ENCODE data around the gene SLC40A1.

The SLC40A1 gene

DNA sequence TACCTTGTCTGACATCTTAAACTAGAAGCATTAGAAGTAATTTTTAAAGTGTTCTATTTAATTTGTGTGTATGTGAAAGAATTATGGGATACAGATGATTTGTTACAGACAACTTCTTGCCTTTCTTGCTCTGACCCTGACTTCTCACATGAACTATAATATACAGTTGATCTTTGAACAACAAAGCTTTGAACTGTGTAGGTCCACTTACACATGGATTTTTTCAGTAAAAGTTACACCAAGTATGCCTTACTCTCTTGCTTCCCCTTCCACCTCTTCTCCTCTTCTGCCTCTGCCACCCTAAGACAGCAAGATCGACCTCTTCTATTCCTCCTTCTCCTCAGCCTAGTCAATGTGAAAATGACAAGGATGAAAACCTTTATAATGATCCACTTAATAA lies 42.2 kb downstream of the SLC40A1 start:
- DNase-seq (ENCODE audit: low read depth) = no peak

DNA sequence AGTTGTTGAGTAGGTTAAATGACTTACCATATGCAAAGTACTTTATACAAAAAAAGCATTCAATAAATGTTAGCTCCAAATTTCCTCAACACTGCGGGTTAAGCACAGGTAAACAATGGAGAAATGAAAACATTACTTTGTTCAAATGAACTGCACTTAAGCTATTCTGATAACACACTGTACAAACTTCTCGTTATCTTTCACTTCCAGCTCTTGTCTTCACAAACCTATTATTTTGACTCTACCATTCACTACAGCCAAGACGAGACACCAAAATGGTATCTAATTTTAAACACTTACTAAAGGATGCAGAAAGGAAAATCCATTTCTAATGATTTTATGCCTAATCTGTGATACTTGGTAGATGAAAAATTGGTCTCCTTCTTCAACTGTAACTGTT lies 43.8 kb downstream of the SLC40A1 start:
- no peak for DNase-seq (ENCODE audit: low read depth)

DNA sequence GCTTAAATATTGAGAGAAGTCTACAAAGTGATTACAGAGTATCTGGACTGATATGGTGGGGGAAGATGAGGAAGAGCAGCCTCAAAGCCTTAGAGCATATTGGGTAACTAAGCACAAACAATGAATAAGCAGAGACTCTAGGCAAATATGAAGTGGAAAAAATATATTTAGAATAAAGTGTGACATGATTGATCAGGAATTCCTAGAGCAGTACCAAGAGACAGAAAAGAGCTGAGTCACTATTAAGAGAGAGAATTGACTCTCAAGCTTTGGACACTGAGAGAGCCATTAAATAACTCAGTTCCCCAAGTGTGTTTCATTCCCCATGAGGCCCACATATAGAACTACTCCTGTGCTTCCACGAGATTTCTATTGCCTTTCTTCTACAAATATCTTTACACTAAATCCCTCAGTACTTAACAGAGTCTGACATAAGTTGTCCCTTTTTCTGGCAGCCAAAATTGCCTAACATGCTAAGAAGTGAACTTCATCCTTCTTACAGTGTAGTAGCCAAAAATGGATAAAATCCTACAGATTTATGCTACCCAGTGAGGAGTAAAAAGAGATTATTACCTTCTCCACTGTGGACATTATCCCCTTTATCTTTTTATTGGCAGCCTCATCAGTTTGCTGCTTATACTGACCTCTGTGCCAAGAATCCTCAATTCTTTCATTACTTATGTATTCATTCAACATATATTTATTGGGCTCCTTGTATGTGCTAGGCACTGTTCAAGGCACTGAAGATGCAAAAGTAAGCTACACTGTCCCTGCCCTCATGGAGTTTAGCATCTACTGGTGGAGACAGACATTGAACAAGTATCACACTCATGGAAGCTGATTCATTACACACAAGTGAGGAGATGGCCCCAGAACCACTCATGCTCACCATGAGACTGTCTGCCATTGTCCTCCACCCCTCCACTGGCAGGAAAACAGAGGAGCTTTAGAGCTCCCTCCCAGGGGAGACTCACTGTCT lies 45.4 kb downstream of the SLC40A1 start:
- DNase-seq (ENCODE audit: low read depth) = no peak

DNA sequence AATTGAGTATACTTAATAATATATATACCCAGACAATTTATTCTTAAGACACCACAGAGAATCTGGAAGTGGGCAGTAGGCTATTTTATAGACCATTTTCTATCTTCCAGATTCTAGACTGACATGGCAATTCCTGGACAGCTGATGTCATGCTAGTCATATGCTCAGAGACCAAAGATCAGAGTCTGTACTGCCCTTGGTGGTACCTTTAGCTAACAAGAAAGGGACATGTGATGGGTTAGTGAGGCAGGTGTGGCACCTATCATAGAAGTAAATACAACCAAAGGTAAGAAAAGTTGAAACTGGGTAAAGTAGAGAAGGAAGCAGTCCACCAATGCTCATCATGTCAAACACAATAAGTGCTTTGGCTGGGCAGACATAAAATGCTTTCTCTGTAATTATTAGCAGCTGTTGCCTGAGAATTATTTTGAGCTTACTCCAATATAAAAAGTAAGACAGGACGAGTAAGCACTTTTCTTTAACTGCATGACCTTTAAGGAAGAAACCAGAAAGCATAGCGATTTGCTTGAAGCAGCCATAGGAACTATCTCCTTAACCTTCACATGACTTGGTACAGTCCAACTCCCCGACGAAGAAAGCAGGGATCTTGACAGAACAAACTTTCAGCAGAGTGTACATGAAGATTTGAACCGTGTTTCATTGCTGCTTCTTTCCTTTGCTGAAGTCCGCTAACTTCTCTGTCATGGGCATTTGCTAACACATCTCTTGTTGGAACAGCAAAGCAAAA lies 47.1 kb downstream of the SLC40A1 start:
- no peak for DNase-seq (ENCODE audit: low read depth)

DNA sequence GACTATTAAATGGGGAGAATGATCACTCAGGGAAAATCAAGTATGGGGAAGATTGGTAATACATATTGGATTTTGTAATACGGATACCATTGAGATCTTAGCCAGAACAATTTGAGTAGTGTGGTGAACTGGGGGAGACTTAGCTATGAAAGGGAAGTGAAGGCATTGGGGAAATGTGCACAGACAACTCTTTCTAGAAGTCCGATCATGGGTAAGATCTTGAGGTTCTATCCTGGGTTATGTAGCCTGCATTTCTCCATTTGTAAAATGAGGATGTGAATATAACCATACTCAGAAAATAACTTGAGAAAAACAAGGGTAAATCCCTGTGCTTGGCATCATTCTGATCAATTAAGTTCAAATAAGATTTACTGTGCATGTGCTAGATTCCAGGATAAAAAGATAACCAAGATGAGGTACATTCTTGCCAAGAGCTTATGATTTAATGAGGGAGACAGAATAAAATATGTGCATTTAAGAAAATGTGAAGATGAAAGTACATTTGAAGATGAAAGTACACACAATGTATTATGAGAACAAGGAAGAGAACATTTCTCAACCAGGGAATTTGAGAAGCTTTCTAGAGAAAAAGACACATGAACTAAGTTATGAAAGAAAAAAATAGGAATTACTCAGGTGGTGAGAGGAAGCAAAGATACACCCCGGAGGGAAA lies 49.5 kb downstream of the SLC40A1 start:
- no peak for DNase-seq (ENCODE audit: low read depth)

DNA sequence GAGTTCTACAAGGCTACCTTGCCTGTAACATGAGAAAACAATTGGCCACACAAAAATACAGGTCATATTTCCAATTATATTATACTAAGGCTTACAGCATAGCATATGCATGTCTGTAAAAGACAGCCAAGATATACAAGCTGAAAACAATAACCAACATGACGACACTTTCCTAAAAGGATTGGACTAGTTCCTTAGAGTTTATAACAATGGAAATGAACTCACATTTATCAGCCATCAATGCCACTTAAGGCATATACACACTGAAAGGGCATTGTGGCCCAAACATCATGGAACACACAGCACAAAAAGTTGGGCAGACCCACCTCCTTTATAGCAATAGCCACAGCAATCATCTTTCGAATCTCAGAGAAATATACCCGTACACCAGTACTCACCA lies 52.0 kb downstream of the SLC40A1 start:
- DNase-seq (ENCODE audit: low read depth) = no peak

DNA sequence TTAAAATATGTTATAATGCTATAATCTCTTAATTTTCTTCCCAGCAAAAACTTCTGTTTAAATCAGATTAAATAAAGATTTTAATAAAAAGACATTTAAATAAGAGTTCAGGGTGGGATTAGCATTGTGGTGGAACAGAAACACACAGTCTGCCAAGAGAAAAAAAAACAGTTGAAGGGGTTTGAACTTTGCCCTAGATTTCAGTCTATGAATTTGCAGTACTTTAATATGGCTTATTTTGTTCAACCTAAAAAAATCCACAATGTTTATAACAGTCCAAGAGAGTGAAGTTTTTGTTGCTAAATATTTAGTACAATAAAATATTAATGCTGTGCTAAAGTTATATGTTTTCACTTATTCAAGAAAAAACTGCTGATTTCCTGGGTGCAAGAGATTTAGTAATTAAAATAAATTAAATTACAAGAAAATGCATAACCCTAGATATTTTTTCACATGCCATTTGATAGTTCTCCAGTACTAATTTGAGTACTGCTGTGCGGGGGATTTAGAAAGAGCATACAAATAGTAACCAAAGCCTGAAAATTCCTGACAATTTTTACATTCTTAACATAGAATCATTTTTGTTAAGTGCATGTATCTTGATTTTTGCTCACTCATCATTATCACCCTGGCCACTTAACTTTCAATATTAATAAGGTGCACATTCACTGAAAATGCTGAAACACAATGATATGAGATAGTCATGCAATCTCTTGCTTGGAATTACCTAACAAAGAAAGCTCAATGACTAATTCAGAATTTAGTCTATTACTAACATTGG lies 52.6 kb downstream of the SLC40A1 start:
- DNase-seq (ENCODE audit: low read depth) = no peak

DNA sequence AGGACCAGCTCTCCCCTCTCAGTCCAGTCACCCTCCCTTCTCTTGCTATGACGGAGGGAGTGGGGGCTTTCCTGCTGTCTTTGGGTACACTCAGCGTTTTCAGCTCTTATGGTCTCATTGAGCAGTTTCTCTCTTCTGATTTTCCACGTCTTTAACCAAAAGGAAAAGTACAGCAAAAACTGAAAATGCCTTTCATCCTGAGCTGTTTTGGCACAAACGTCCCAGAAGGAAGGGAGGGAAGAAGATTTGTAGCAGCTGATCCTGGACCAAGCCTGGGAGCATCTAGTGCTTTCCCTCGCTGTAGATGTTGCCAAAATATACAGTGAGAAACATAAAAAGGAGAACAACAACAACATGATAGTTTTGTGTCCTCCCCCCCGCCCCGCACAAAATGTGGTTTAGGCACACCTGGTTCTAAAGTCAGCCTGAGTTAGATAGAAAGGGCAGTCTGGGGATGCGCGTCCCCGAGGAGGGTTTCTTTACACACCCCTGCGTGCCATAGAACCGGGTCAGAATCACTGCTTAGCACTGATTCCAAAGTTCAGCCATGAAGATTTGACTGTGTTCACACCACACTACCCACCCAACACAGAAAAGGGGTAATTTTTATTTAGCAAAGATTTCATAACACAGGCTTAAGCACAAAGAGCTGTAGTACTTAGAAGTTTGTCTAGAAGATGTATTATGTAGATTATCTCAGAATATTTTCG lies 53.4 kb downstream of the SLC40A1 start:
- DNase-seq (ENCODE audit: low read depth) = no peak

DNA sequence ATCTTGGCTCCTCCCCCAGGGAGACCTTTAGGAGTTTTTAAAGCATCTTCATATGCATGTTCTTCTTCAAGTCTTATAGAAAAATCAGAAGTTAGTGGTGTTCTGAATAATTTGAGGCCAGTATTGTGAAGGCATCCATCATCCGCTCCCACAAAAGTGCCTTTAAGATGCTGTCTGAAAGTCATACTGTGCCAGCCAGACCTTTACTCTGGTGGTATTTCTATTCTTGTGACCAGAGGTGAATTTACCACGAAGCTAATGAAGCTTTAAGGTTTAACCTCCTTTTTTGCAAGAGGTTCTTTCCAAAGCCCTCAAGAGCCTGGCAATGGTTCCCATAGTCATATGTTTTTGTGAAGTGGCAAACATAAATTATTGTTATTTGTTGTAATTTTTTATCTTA lies 54.3 kb downstream of the SLC40A1 start:
- DNase-seq (ENCODE audit: low read depth) = no peak

DNA sequence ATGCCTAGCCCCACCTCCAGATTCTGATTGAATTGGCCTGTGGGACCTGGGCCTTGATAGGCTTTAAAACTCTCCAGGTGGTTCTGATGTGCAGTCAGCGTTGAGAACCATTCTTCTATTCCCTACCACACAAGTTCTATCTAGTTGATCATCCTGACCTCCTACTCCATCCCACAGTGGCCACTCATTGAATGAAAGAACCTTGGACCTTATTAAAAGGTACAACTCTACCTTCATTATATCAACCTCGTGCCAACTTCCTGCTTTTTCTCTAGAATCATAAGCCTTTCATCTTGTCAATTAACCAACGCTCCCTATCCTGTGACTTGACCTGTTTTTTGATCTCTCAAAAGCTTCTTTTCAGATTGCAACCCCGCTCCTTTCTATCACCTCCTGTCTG lies 55.8 kb downstream of the SLC40A1 start:
- DNase-seq (ENCODE audit: low read depth) = no peak

DNA sequence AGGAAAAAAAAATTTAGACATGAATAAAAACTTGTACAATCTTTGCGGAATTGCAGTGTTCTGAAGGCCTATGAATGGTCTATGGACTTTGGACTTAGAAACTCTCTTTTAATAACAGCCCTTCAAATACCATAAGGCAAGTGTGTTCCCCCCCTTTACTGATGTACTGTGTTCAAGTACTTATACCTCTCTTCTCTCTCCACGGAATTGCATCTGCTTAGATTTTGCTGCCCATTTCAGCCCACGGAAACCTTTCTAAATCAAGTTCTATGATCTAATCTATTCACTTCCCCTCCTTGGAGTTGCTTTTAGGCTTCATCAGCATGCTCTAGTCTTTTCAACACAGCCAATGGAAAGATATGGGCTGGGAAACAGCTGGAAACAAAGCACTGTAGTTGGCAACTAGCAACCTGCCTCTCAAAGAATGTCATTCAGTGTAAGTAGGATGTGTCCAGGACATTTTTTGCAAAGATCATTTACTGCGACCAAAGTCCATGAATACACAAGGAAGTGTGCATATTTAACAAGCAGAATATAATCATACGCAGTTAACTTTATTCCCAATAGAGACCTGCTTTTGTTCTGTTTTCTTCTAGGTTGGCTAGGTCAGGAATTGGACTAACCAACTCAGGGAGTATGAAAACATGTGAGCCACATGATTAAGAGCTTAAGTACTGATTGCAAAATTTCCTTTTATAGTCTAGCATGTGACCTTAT lies 58.0 kb downstream of the SLC40A1 start:
- DNase-seq (ENCODE audit: low read depth) = no peak

DNA sequence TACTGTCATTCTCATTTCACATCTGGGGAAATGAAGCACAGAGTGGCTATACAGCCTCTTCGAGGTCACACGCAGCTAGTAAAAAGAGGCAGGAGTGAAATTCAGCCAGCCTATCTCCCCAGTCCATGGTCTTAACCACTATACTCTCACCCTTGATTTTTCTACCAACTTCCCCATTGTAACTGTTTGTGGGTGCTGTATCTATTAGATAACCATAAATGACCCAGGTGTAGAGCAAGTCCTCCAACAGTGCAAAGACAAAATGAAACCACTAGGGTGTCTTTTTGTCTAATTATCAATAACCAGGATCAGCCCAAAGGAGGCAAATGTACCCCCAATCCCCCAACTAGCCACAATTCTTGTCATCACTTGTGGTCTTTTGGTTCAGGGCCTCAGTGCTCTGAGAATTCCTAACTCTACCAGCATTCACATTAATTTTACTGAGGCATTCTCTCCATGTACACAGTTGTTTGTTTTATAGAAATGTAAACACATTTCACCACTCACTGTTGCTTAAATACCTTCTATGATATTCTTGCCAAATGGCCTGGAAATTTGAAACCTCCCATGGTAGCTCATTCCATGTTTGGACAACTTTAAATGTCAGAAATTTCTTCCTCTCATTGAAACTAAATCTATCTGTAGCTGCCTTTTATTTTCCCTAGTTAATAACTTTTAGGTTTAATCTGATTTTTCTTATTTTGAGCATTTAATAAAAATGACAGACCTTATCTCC lies 58.7 kb downstream of the SLC40A1 start:
- DNase-seq (ENCODE audit: low read depth) = no peak

DNA sequence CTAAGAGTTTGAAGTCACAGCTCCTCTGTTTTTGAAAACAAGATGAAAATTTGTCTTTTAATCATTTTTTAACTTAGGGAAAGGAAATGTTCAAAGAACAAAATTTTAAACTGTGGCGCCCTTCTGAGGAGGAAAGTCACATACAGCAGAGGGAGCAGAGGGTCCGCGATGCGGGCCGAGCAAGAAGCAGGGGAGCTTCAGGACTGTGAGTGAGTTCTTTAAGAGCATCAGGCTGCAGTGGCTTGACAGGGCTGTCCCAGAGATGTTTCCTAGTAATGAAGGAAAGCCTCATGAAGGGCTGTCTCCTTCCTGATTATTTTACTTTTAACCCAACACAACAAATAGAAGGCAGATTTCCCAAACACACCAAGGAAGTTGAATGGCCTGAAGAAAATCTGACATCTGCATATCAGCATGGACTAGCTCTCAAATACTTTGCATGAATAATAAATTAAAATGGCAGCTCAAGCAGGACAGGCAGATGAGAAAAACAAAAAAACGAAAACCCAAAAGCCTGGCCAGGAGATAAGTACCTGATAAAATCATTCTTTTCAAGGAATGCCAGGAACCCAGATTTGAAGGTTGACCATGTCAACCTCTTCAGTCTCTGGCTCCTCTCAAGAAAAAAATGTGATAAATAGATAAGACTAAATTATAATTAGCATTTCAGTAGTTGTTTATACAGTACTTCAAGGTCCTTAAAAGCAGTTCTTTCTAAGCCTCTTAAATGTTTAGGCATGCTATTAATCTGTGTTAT lies 60.8 kb downstream of the SLC40A1 start:
- no peak for DNase-seq (ENCODE audit: low read depth)

DNA sequence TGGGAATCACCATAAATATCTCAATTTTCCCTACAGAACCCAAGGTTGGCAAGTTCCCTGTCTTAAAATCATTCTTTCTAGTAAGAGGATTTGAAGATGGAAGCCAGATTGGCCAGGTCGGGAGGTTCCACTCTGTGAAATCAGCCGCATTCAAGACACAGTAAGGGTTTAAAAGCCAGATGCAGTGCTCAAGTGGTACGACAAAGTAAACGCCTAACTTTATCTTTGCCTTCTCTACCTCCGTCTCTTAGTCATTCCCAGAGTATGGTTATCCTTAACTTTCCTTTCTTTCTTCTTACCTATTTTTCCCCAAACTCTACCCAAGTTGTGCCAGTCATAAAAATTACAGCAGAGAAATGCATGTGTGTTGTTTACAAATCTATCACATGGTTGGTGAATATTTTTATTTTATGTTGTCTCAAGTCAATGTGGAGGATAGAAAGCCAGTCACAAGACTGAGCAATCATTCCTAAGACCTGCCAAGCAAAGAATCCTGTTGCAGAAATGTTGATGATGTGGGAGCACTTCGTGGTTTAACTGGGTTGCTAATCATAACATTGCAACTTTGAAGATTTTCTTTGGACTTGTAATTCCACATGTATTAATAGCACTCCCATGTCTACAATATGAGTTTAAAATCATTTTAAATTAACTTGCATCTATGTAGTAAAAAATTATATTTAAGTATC lies 62.6 kb downstream of the SLC40A1 start:
- no peak for DNase-seq (ENCODE audit: low read depth)

DNA sequence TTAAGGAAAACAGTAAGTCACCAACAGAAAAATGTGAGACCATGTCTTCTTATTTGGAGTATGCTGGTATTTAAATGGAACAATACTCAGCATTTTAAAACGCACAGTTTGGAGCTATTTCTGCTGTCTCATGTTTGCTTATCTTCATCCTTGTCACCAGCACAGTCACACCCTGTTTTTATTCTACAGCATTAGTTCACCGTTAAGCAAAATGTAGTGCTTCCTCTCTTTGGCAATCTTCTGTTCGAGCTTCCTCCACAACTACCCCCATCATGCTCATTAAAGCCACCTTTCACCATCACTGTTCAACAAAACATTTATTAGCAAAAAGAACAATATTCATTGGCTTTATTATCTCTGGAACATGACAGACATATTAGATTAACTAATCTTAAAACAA lies 64.0 kb downstream of the SLC40A1 start:
- DNase-seq (ENCODE audit: low read depth) = no peak

DNA sequence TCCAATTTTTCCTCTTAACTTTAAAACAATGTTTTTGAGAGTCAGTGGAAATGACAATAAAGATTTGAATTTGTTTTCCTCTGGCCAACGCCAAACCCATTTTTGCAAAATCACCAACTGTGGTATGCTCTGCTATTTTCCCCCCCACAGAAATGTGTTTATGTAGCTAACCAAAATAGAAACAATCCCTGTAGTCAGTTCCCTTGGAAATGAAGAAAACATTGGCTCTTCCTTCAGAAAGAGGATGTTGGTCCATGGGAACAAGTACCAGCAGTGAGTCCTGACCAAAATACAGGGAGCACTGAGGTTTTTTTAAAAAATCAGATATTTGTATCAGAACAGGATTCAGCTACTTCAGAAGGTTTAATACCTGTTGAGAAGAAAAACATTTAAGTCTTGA lies 65.3 kb downstream of the SLC40A1 start:
- no peak for DNase-seq (ENCODE audit: low read depth)

DNA sequence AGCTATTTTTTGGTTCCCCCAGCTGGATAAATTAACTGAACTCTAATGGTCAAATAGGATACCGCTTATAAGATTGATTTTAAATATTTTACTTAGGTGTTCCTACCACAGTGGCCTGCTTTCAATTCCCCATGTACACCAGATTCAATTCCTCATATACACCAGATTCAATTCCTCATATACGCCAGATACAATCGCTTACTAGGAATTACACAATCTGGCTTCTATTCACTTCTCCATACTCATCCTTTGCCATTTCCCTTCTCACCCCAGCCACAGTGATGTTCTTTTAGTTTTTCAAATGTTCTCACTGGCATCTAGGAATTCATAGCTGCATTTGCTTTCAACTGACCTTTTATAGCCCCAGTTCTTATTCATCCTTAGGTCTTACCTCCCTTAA lies 66.5 kb downstream of the SLC40A1 start:
- no peak for DNase-seq (ENCODE audit: low read depth)

DNA sequence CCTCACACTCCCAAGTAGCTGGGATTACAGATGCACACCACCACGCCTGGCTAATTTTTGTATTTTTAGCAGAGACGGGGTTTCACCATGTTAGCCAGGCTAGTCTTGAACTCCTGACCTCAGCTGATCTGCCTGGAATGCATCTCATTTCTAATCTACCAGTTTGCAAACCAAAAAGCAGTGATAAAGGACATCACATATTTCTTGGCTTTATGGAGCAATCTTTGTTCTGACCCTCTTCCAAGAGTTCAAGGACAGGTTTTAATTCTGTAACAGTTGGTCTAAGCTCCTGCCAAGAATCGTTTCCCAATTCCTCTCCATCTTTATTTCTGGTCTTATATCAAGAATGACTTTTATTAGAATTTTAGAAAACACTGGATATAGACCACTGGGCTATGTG lies 67.7 kb downstream of the SLC40A1 start:
- DNase-seq (ENCODE audit: low read depth) = no peak

DNA sequence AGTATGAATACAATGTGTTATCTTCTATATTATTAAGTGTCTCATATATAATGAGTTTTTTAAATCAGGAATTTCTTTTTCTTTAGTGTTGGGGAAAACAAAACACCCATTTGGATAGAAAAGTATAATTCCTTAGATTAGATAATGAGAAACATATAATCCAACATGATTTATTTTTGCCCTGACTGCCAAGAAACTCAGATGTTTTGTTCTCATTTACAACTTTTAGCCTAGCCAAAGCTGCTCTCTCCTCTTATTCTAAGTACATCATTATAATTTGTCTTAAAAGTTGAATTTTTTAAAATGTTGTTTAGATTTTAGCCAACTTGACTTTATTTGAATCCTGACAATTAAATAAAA lies 68.6 kb downstream of the SLC40A1 start:
- no peak for DNase-seq (ENCODE audit: low read depth)
